Bronchial epithelial cell (primary cell): Measurements from ENCODE around the gene AP2A1. TPM values are rescaled to one million over a fixed set of nuclear protein-coding genes. Genes with fewer than 3 reads are reported as not detected.

Source experiments
- DNase-seq: peaks from one replicate; pipeline ENCODE4 v3.0.0-alpha.2; 2010; ENCODE audit warnings: low read depth
- FAIRE-seq: peaks from 2 replicates; lab custom pipeline; 2011; peaks lifted over from hg19 to GRCh38; lab: Jason Lieb, UNC
- H3K27me3 ChIP-seq: 2 replicates; pipeline ENCODE4 v1.5.1; 2011; ENCODE audit warnings: low read length; ENCODE audit not compliant: control insufficient read depth, insufficient read depth
- H3K36me3 ChIP-seq: 2 replicates; pipeline ENCODE4 v1.5.1; 2011; ENCODE audit warnings: low read length; ENCODE audit not compliant: control insufficient read depth, insufficient read depth
- H3K4me3 ChIP-seq: 2 replicates; pipeline ENCODE4 v1.5.1; 2011; ENCODE audit warnings: mild to moderate bottlenecking, low read depth, low read length, control low read depth
- CTCF ChIP-seq: IDR thresholded peaks from 2 replicates; pipeline ENCODE4 v1.5.1; 2011; ENCODE audit warnings: mild to moderate bottlenecking, moderate library complexity, low read length, control low read depth, inconsistent platforms; ENCODE audit not compliant: insufficient read depth, severe bottlenecking
- total RNA-seq: library from RNA; depleted of rRNA; stranded (reverse); fragments of >200 nt; gene quantifications from 2 replicates; pipeline ENCODE4 v1.2.1, GENCODE V29; 2014

The AP2A1 gene
- total RNA-seq, 1 donor from 2014 or later: 25.5 TPM

- DNase-seq (no peak), FAIRE-seq (no peak)
- Histone ChIP-seq H3K27me3 (no peaks in the 10 kb centered on the region), H3K4me3 (no peak overlapping the region), H3K36me3 (peaks cover 12% of the 10 kb centered on the region)
- TF ChIP-seq CTCF: no peak
Measured at GRCh38 chr19:49806620-49806959, 39.8 kb downstream of the AP2A1 start.

- Histone ChIP-seq H3K36me3 (peaks cover 12% of the 10 kb centered on the region), H3K4me3 (no peak overlapping the region), H3K27me3 (no peaks in the 10 kb centered on the region)
- FAIRE-seq: no peak
- DNase-seq: no peak
- no peak for TF ChIP-seq CTCF
Measured at GRCh38 chr19:49807058-49807903, 40.5 kb downstream of the AP2A1 start.

- DNase-seq (no peak), FAIRE-seq (peak; percentile 66)
- Histone ChIP-seq H3K27me3 (no peaks in the 10 kb centered on the region), H3K36me3 (peaks cover 9% of the 10 kb centered on the region), H3K4me3 (no peak overlapping the region)
- TF ChIP-seq CTCF: no peak
Measured at GRCh38 chr19:49807904-49808675, 41.3 kb downstream of the AP2A1 start.

GRCh38 chr19:49808711-49809159 is 41.9 kb downstream of the AP2A1 start:
- Histone ChIP-seq H3K36me3 (peaks cover 5% of the 10 kb centered on the region), H3K27me3 (no peaks in the 10 kb centered on the region), H3K4me3 (peak overlapping the region; percentile 56)
- no peak for TF ChIP-seq CTCF
- FAIRE-seq (no peak), DNase-seq (peak; percentile 52)

GRCh38 chr19:49809160-49809940 is 42.5 kb downstream of the AP2A1 start:
- H3K27me3 ChIP-seq: no peaks in the 10 kb centered on the region
- FAIRE-seq: no peak
- H3K36me3 ChIP-seq: peaks cover 5% of the 10 kb centered on the region
- TF ChIP-seq CTCF: no peak
- peak overlapping the region; percentile 56 for H3K4me3 ChIP-seq
- DNase-seq: no peak
